Body of pancreas (tissue), 4 donors: ENCODE data around the gene CEP104. TPM values are rescaled to one million over a fixed set of nuclear protein-coding genes. Genes with fewer than 3 reads are reported as not detected.

Source experiments
- ATAC-seq: fragments of 150-250 bp; one replicate; pipeline ENCODE4 v1.9.1; 2016
- DNase-seq, 4 donors: peaks; one replicate each; pipeline ENCODE4 v3.0.0-alpha.2; 2019
- H3K27ac ChIP-seq, 4 donors: fragments of 200-600 bp; sonication (generic); 1 replicate in 3 of 4; 2 replicates in 1 of 4; pipeline versions ENCODE4 v1.5.1 to v1.6.1; 2016 to 2019; ENCODE audit warnings: mild to moderate bottlenecking in 1 of 4, mixed read lengths in 1 of 4, moderate library complexity in 1 of 4
- H3K27me3 ChIP-seq, 2 donors: fragments of 200-600 bp; sonication (generic); one replicate each; pipeline ENCODE4 v1.6.0; 2016; ENCODE audit warnings: mild to moderate bottlenecking in 1 of 2
- H3K36me3 ChIP-seq, 2 donors: fragments of 200-600 bp; sonication (generic); replicated peaks in 1 of 2; 2 replicates each; pipeline ENCODE4 v1.5.1; 2016; ENCODE audit warnings: low read depth in 2 of 2; ENCODE audit not compliant: insufficient read depth in 1 of 2
- H3K4me1 ChIP-seq: fragments of 200-600 bp; sonication (generic); one replicate; pipeline ENCODE4 v1.6.0; 2016
- H3K4me3 ChIP-seq, 2 donors: fragments of 200-600 bp; sonication (generic); 1 replicate in 1 of 2; 2 replicates in 1 of 2; pipeline ENCODE4 v1.5.1; 2016 to 2019
- H3K9me3 ChIP-seq, 3 donors: fragments of 200-600 bp; sonication (generic); 1 replicate in 2 of 3; 2 replicates in 1 of 3; pipeline ENCODE4 v1.5.1; 2016
- CTCF ChIP-seq, 7 experiments: fragments of 450-650 bp in 4 of 7; fragments of 200-600 bp in 3 of 7; sonication (generic) in 3 of 7; IDR thresholded peaks; one replicate each; pipeline ENCODE4 v1.5.1; 2016 to 2019; ENCODE audit warnings: antibody characterized with exemption in 7 of 7
- POLR2A ChIP-seq, 3 donors: fragments of 450-650 bp; IDR thresholded peaks; one replicate each; pipeline ENCODE4 v1.6.1; 2016; ENCODE audit warnings: antibody characterized with exemption in 3 of 3, mild to moderate bottlenecking in 2 of 3
- WGBS, 2 donors: methylation state at CpG; one replicate each; pipeline ENCODE4 v1.1.5; 2017; 5-methylcytosine and 5-hydroxymethylcytosine counted together
- intact Hi-C: fragments of 100-400 bp; cut with DNase I; formaldehyde crosslinking; loops from one replicate; pipeline ENCODE4 v1.15.1; 2023
- total RNA-seq, 2 donors: library from RNA; depleted of rRNA; stranded (reverse); fragments of >200 nt; gene quantifications; one replicate each; pipeline ENCODE4 v1.1.0, GENCODE V29; 2016

The CEP104 gene
- total RNA-seq, 2 donors from 2014 or later: 17.9 to 22.1 TPM

- H3K4me3 ChIP-seq: no peak overlapping the region
- ATAC-seq (no peak), DNase-seq (peak in 1 of 4 donors; percentile 4)
- WGBS, 2 donors: 83 to 84% methylated on average over 4 of the region's 4 CpGs
- no peaks in the 10 kb centered on the region for H3K36me3 ChIP-seq
- intact Hi-C loops: no loop called here
- H3K27ac ChIP-seq: no peak overlapping the region
- H3K9me3 ChIP-seq: no peaks in the 10 kb centered on the region
- H3K27me3 ChIP-seq: no peaks in the 10 kb centered on the region
- TF ChIP-seq POLR2A (IDR thresholded peaks at IDR 0.05) (no peak), CTCF (IDR thresholded peaks at IDR 0.05) (no peak)
- peaks cover 7% of the 10 kb centered on the region for H3K4me1 ChIP-seq
These were observed 47.8 kb upstream of the CEP104 start for GRCh38 chr1:3904843-3905185.

- Histone ChIP-seq H3K4me3 (no peak overlapping the region), H3K27ac (no peak overlapping the region), H3K4me1 (peaks cover 9% of the 10 kb centered on the region), H3K27me3 (no peaks in the 10 kb centered on the region), H3K9me3 (no peaks in the 10 kb centered on the region), H3K36me3 (no peaks in the 10 kb centered on the region)
- no peak for TF ChIP-seq POLR2A (IDR thresholded peaks at IDR 0.05)
- no peak for TF ChIP-seq CTCF (IDR thresholded peaks at IDR 0.05)
- DNase-seq: peak in 1 of 4 donors; percentile 9
- ATAC-seq: no peak
- intact Hi-C loops: no loop called here
- 81 to 85% methylated on average over 21 to 24 of the region's 24 CpGs for WGBS, 2 donors
These were observed 47.2 kb upstream of the CEP104 start for GRCh38 chr1:3904006-3904842.

GRCh38 chr1:3903141-3904005, 46.4 kb upstream of the CEP104 start:
- ATAC-seq (no peak), DNase-seq (peak; percentile 41 to 76 (median 60))
- Histone ChIP-seq H3K4me1 (peaks cover 11% of the 10 kb centered on the region), H3K36me3 (no peaks in the 10 kb centered on the region), H3K27ac (no peak overlapping the region), H3K9me3 (no peaks in the 10 kb centered on the region), H3K27me3 (no peaks in the 10 kb centered on the region), H3K4me3 (no peak overlapping the region)
- intact Hi-C loops: no loop called here
- TF ChIP-seq POLR2A (IDR thresholded peaks at IDR 0.05) (no peak), CTCF (IDR thresholded peaks at IDR 0.05) (no peak)
- 63 to 76% methylated on average over 16 of the region's 16 CpGs for WGBS, 2 donors

- ATAC-seq (no peak), DNase-seq (no peak)
- 77 to 80% methylated on average over 10 of the region's 10 CpGs for WGBS, 2 donors
- Histone ChIP-seq H3K4me3 (no peak overlapping the region), H3K4me1 (peaks cover 11% of the 10 kb centered on the region), H3K27ac (no peak overlapping the region), H3K36me3 (no peaks in the 10 kb centered on the region), H3K27me3 (no peaks in the 10 kb centered on the region), H3K9me3 (no peaks in the 10 kb centered on the region)
- intact Hi-C loops: no loop called here
- no peak for TF ChIP-seq CTCF (IDR thresholded peaks at IDR 0.05)
- no peak for TF ChIP-seq POLR2A (IDR thresholded peaks at IDR 0.05)
These were observed 45.6 kb upstream of the CEP104 start for GRCh38 chr1:3902571-3903091.
